ENCODE results near the gene PRRX1.

PRRX1 gene

GRCh38 chr1:170765279-170765678 is 101.3 kb downstream of the PRRX1 start:
- no peak for TF ChIP-seq CTCF (IDR thresholded peaks at IDR 0.05; ENCODE audit: extremely low read depth, insufficient read depth, missing control alignments)
- in situ Hi-C loops (cut with MboI; ENCODE audit: low pct_unique_long_range_greater_than_20kb, low sequenced_read_pairs, unreplicated experiment), result no loop called here
- no peak for DNase-seq (ENCODE audit: low spot score)

GRCh38 chr1:170765712-170766330 is 101.9 kb downstream of the PRRX1 start:
- DNase-seq (ENCODE audit: low spot score), result no peak
- no peak for TF ChIP-seq CTCF (IDR thresholded peaks at IDR 0.05; ENCODE audit: extremely low read depth, insufficient read depth, missing control alignments)
- in situ Hi-C loops (cut with MboI; ENCODE audit: low pct_unique_long_range_greater_than_20kb, low sequenced_read_pairs, unreplicated experiment), result no loop called here

GRCh38 chr1:170768929-170769328 is 105.0 kb downstream of the PRRX1 start:
- TF ChIP-seq CTCF (IDR thresholded peaks at IDR 0.05; ENCODE audit: extremely low read depth, insufficient read depth, missing control alignments), result no peak
- in situ Hi-C loops (cut with MboI; ENCODE audit: low pct_unique_long_range_greater_than_20kb, low sequenced_read_pairs, unreplicated experiment), result no loop called here
- no peak for DNase-seq (ENCODE audit: low spot score)

GRCh38 chr1:170769691-170770090 is 105.8 kb downstream of the PRRX1 start:
- in situ Hi-C loops (cut with MboI; ENCODE audit: low pct_unique_long_range_greater_than_20kb, low sequenced_read_pairs, unreplicated experiment), result no loop called here
- DNase-seq (ENCODE audit: low spot score), result no peak
- TF ChIP-seq CTCF (IDR thresholded peaks at IDR 0.05; ENCODE audit: extremely low read depth, insufficient read depth, missing control alignments), result no peak

GRCh38 chr1:170770254-170770653 is 106.3 kb downstream of the PRRX1 start:
- in situ Hi-C loops (cut with MboI; ENCODE audit: low pct_unique_long_range_greater_than_20kb, low sequenced_read_pairs, unreplicated experiment), result no loop called here
- no peak for DNase-seq (ENCODE audit: low spot score)
- TF ChIP-seq CTCF (IDR thresholded peaks at IDR 0.05; ENCODE audit: extremely low read depth, insufficient read depth, missing control alignments), result no peak

- no peak for DNase-seq (ENCODE audit: low spot score)
- TF ChIP-seq CTCF (IDR thresholded peaks at IDR 0.05; ENCODE audit: extremely low read depth, insufficient read depth, missing control alignments), result no peak
- in situ Hi-C loops (cut with MboI; ENCODE audit: low pct_unique_long_range_greater_than_20kb, low sequenced_read_pairs, unreplicated experiment), result no loop called here
Measured at GRCh38 chr1:170776252-170776651, 112.3 kb downstream of the PRRX1 start.

Data from GM13977 (cell line).